Esophagus squamous epithelium (tissue), 4 donors: ENCODE data around the gene TTF2.

Experiments
- CTCF ChIP-seq, 6 experiments: fragments of 450-650 bp in 4 of 6; fragments of 200-600 bp in 2 of 6; sonication (generic) in 2 of 6; IDR thresholded peaks; one replicate each; pipeline ENCODE4 v1.5.1; 2016 to 2019; ENCODE audit warnings: antibody characterized with exemption in 6 of 6, mild to moderate bottlenecking in 4 of 6, moderate library complexity in 4 of 6
- POLR2A ChIP-seq, 4 donors: fragments of 450-650 bp; IDR thresholded peaks; one replicate each; pipeline ENCODE4 v1.6.1; 2017; ENCODE audit warnings: antibody characterized with exemption in 4 of 4, mild to moderate bottlenecking in 4 of 4, moderate library complexity in 3 of 4

GRCh38 chr1:117142200-117142599 lies 82.1 kb downstream of the TTF2 start:
- TF ChIP-seq CTCF (IDR thresholded peaks at IDR 0.05) = no peak
- no peak for TF ChIP-seq POLR2A (IDR thresholded peaks at IDR 0.05)
